Measurements from ENCODE around the gene CHRDL2.

CHRDL2 gene

GRCh38 chr11:74729397-74729796 lies 1.8 kb downstream of the CHRDL2 start (continued):
- TF ChIP-seq, protein P1, sequence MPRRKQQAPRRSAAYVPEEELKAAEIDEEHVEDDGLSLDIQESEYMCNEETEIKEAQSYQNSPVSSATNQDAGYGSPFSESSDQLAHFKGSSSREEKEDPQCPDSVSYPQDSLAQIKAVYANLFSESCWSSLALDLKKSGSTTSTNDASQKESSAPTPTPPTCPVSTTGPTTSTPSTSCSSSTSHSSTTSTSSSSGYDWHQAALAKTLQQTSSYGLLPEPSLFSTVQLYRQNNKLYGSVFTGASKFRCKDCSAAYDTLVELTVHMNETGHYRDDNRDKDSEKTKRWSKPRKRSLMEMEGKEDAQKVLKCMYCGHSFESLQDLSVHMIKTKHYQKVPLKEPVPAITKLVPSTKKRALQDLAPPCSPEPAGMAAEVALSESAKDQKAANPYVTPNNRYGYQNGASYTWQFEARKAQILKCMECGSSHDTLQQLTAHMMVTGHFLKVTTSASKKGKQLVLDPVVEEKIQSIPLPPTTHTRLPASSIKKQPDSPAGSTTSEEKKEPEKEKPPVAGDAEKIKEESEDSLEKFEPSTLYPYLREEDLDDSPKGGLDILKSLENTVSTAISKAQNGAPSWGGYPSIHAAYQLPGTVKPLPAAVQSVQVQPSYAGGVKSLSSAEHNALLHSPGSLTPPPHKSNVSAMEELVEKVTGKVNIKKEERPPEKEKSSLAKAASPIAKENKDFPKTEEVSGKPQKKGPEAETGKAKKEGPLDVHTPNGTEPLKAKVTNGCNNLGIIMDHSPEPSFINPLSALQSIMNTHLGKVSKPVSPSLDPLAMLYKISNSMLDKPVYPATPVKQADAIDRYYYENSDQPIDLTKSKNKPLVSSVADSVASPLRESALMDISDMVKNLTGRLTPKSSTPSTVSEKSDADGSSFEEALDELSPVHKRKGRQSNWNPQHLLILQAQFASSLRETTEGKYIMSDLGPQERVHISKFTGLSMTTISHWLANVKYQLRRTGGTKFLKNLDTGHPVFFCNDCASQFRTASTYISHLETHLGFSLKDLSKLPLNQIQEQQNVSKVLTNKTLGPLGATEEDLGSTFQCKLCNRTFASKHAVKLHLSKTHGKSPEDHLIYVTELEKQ (tag by site-specific recombination; IDR thresholded peaks at IDR 0.05; ENCODE audit: borderline replicate concordance) = no peak
- TF ChIP-seq RBAK (tag by site-specific recombination; IDR thresholded peaks at IDR 0.05) = no peak
- no peak for TF ChIP-seq ZNF37A (tag by site-specific recombination; IDR thresholded peaks at IDR 0.05)
- no peak for TF ChIP-seq ZNF311 (tag by site-specific recombination; IDR thresholded peaks at IDR 0.05; ENCODE audit: borderline replicate concordance)
- TF ChIP-seq ZNF23 (tag by site-specific recombination; IDR thresholded peaks at IDR 0.05; ENCODE audit: borderline replicate concordance) = no peak
- TF ChIP-seq ZNF341 (tag by site-specific recombination; IDR thresholded peaks at IDR 0.05; ENCODE audit: low read depth) = no peak

DNA sequence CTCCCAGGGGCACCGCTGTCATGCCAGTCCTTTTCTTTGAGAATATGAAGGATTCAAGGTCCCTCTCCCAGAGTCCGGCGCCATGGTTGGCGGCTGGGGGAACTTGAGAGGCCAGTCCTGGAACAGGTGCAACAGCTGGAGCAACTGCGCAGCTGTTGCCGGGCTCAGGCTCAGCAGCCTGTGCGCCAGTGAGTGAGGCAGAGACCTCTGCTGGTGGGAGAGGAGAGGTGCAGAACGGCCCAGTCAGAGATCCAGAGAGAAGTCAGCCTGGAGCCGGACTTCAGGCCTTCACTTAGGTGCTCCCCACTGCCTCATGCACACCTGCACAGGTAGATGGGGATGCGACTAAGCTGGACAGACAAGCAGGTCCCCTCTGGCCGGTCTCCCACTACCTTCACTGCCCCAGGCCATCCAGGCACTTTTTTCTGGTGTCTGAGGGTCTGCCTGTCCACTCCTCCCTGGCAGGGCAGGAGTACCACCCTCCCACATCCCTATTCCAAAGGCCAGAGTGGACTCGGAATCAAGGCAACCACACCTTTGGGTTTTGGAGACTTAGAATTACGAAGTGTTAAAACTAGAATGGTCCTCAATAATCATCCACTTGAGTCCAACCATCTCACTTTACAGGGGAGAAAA lies 4.6 kb downstream of the CHRDL2 start:
- TF ChIP-seq ZNF2 (tag by site-specific recombination; IDR thresholded peaks at IDR 0.05) (peak; percentile 97), ZNF660 (tag by site-specific recombination; IDR thresholded peaks at IDR 0.05) (0 out of 2 replicates have a peak, but pooled peaks have one; percentile 25), SP3 (tag by site-specific recombination; IDR thresholded peaks at IDR 0.05) (no peak), ZNF335 (tag by site-specific recombination; conservative IDR thresholded peaks at IDR 0.05) (0 out of 2 replicates have a peak, but pooled peaks have one; percentile 8), ZNF843 (tag by site-specific recombination; IDR thresholded peaks at IDR 0.05) (no peak), SCRT2 (tag by site-specific recombination; IDR thresholded peaks at IDR 0.05) (peak; percentile 99), SCRT1 (tag by site-specific recombination; IDR thresholded peaks at IDR 0.05; ENCODE audit: borderline replicate concordance) (peak; percentile 99), CTCF (tag by site-specific recombination; IDR thresholded peaks at IDR 0.05) (peak; percentile 81), ZNF654 (tag by site-specific recombination; IDR thresholded peaks at IDR 0.05; ENCODE audit: low read depth) (peak; percentile 64), ZIC2 (tag by site-specific recombination; IDR thresholded peaks at IDR 0.05) (no peak), ZNF600 (tag by site-specific recombination; IDR thresholded peaks at IDR 0.05) (no peak)
- CTCF ChIA-PET = interaction anchor here (0.6 to 9.2 kb wide), 21 partner anchors 9 to 277 kb away, joined by 3 to 103 read pairs (median 4); no protein-coding TSS in a partner anchor
- H3K4me3 ChIP-seq (ENCODE audit: low read depth, low read length) = no peak overlapping the region
- no peaks in the 10 kb centered on the region for H3K4me1 ChIP-seq (ENCODE audit: control insufficient read depth, insufficient read depth, low read length)
- H3K36me3 ChIP-seq (ENCODE audit: control insufficient read depth in 2 of 2, insufficient read depth in 1 of 2, low read length in 2 of 2) = no peaks in the 10 kb centered on the region
- POLR2A ChIA-PET = no interaction called here
- H3K9me3 ChIP-seq (ENCODE audit: control insufficient read depth, insufficient read depth, low read depth, low read length) = no peaks in the 10 kb centered on the region
- no peak overlapping the region for H3K27ac ChIP-seq (ENCODE audit: extremely low read depth, low read depth, low read length)

DNA sequence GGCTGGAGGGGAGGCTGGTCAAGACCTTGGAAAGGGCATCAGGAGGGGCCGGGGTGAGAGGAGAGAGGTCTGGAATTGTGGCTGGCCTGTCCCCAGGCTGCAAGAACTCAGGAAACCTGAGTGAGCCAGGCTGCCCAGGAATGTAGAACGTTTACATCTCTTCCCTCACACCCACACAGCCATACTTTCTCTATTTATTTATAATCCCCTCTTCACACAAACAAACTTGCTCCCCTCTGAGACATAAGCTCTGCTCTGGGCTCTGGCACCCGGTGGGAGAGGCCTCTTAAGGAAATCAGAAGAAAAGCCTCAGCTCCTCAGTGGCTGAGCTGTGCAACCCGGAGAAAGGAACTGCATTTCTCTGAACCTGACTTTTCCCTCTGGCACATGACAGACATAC lies 5.5 kb downstream of the CHRDL2 start:
- no peak for TF ChIP-seq ZSCAN5A (tag by site-specific recombination; IDR thresholded peaks at IDR 0.05)
- CTCF ChIA-PET = interaction anchor here (0.7 to 9.2 kb wide), 14 partner anchors 9 to 415 kb away, joined by 3 to 103 read pairs (median 6); no protein-coding TSS in a partner anchor

More for the DNA sequence above, 5.5 kb downstream of the CHRDL2 start:
- H3K9me3 ChIP-seq (ENCODE audit: control insufficient read depth, insufficient read depth, low read depth, low read length) = no peaks in the 10 kb centered on the region
- H3K27ac ChIP-seq (ENCODE audit: extremely low read depth, low read depth, low read length) = no peak overlapping the region
- no peaks in the 10 kb centered on the region for H3K4me1 ChIP-seq (ENCODE audit: control insufficient read depth, insufficient read depth, low read length)
- no peaks in the 10 kb centered on the region for H3K36me3 ChIP-seq (ENCODE audit: control insufficient read depth in 2 of 2, insufficient read depth in 1 of 2, low read length in 2 of 2)
- H3K4me3 ChIP-seq (ENCODE audit: low read depth, low read length) = no peak overlapping the region
- POLR2A ChIA-PET = no interaction called here
